Kidney (tissue), 14 donors: ENCODE measurements around the gene DTD1. TPM values are rescaled to one million over a fixed set of nuclear protein-coding genes. Genes with fewer than 3 reads are reported as not detected.
A peak's percentile ranks its signal among the peaks of the same experiment; 100 is the strongest.

Source experiments
- DNase-seq, 5 donors: peaks; one replicate each; pipeline ENCODE4 v3.0.0-alpha.2; 2013 to 2020
- FAIRE-seq: peaks from 2 replicates; lab custom pipeline; 2012; peaks lifted over from hg19 to GRCh38; lab: Jason Lieb, UNC
- H3K27ac ChIP-seq, 2 donors: one replicate each; pipeline ENCODE4 v1.7.0; 2013; ENCODE audit warnings: low read depth in 2 of 2, low read length in 2 of 2, inconsistent platforms in 1 of 2
- H3K27me3 ChIP-seq: one replicate; pipeline ENCODE4 v1.7.1; 2013; ENCODE audit warnings: low read length, inconsistent platforms; ENCODE audit not compliant: control insufficient read depth, insufficient read depth
- H3K36me3 ChIP-seq, 3 donors: one replicate each; pipeline versions ENCODE4 v1.7.0 to v1.7.1; 2013; ENCODE audit warnings: low read length in 3 of 3, control low read depth in 1 of 3, inconsistent platforms in 1 of 3; ENCODE audit not compliant: insufficient read depth in 3 of 3, control insufficient read depth in 2 of 3
- H3K4me1 ChIP-seq, 3 donors: one replicate each; pipeline versions ENCODE4 v1.7.0 to v1.7.1; 2013; ENCODE audit warnings: low read length in 3 of 3, inconsistent platforms in 1 of 3, low read depth in 1 of 3; ENCODE audit not compliant: control insufficient read depth in 2 of 3, insufficient read depth in 2 of 3
- H3K4me3 ChIP-seq, 3 donors: one replicate each; pipeline versions ENCODE4 v1.7.0 to v1.8.1; 2013; ENCODE audit warnings: low read length in 3 of 3, control low read depth in 1 of 3, inconsistent platforms in 1 of 3
- H3K9ac ChIP-seq, 3 donors: one replicate each; pipeline versions ENCODE4 v1.7.0 to v1.7.1; 2013; ENCODE audit warnings: low read length in 3 of 3, control low read depth in 1 of 3, inconsistent platforms in 1 of 3
- H3K9me3 ChIP-seq, 3 donors: one replicate each; pipeline versions ENCODE4 v1.7.0 to v1.7.1; 2013; ENCODE audit warnings: low read length in 3 of 3, control low read depth in 1 of 3, inconsistent platforms in 1 of 3; ENCODE audit not compliant: control insufficient read depth in 2 of 3, insufficient read depth in 1 of 3
- intact Hi-C: fragments of 100-400 bp; cut with DNase I; formaldehyde crosslinking; loops from one replicate; pipeline ENCODE4 v1.11.1; 2022
- polyA plus RNA-seq: library from polyadenylated mRNA; stranded (reverse); fragments of 350-450 nt; fragmentation: Illumina TruSeq; extraction: RNeasy Lipid Tissue Mini Kit (QIAGEN cat#74804); gene quantifications from one replicate; pipeline ENCODE4 v1.2.3, GENCODE V29; 2014; ENCODE audit warnings: low read depth, low replicate concordance; ENCODE audit not compliant: insufficient read depth
- total RNA-seq: library from RNA; stranded (reverse); fragmentation: NEBNext Ultra II Directional; extraction: Animal tissue kit (Norgen Biotek cat#: 25700); gene quantifications from one replicate; pipeline ENCODE4 v1.2.1, GENCODE V29; 2021
- TF ChIP-seq, protein P1 (sequence below): IDR thresholded peaks from 3 replicates; pipeline ENCODE4 v1.5.1; 2012; ENCODE audit warnings: mild to moderate bottlenecking, moderate library complexity, borderline replicate concordance; ENCODE audit not compliant: insufficient read depth; ENCODE audit errors: extremely low read depth
- donor health status: control.
- donor health status: control.
- donor health status: control.
- donor health status: control.
- donor health status: control.
- donor health status: DM: yes; HTN: yes; CAD: no.
- donor health status: Normal renal cell carcinoma (clear cell type).

Gene DTD1
- total and polyA plus RNA-seq, 2 donors from 2014 or later = 45.3 to 47.4 TPM

DNA sequence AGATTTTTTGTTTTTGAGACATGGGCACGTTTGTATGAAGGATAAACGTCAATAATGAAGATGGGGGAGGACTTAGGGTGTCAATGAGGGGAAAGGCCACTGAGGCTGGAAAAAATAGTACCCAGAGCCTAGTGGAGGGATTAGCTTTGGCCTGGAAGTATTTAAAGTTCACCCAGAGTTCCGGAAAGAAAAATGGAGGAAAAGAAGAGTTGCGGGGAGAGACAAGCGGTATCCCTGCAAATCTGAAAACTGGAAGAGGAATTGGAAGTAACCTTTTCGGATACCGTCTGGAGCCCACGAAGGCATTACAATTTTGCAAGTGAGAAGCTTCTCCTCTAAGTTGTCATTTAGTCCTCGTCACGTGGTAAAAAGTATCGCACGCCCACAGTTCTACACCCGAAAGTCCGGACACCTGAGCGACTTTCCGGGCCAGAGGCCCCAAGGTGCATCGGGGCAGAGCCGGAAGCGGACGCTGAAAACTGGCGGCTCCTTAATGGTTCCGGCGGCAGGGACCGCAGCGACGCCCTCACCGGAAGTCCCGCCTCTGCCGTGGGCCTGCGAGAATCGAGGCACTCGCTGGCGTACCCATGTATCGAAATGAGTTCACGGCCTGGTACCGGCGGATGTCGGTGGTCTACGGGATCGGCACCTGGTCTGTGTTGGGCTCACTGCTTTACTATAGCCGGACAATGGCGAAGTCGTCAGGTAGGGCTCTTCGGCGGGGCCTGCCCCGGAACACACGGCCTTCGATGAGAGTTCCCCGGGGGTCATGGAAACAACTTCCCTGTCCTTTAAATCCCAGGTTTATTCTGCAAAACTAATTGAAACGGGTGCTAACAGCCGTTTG is 20.7 kb upstream of the DTD1 start, which contains the start of gene SMIM26:
SMIM26 (plus strand) TSS at position 541 of the 847 bp plus-strand sequence; CDS start at position 588, 47 bp downstream.
- TF ChIP-seq, protein P1, sequence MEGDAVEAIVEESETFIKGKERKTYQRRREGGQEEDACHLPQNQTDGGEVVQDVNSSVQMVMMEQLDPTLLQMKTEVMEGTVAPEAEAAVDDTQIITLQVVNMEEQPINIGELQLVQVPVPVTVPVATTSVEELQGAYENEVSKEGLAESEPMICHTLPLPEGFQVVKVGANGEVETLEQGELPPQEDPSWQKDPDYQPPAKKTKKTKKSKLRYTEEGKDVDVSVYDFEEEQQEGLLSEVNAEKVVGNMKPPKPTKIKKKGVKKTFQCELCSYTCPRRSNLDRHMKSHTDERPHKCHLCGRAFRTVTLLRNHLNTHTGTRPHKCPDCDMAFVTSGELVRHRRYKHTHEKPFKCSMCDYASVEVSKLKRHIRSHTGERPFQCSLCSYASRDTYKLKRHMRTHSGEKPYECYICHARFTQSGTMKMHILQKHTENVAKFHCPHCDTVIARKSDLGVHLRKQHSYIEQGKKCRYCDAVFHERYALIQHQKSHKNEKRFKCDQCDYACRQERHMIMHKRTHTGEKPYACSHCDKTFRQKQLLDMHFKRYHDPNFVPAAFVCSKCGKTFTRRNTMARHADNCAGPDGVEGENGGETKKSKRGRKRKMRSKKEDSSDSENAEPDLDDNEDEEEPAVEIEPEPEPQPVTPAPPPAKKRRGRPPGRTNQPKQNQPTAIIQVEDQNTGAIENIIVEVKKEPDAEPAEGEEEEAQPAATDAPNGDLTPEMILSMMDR = no peak
- intact Hi-C loops = no loop called here
- Histone ChIP-seq H3K9me3 (no peaks in the 10 kb centered on the region), H3K4me1 (no peaks in the 10 kb centered on the region), H3K27me3 (no peaks in the 10 kb centered on the region), H3K4me3 (peak within 1 kb of the TSS; percentile 90 to 99 (median 98)), H3K9ac (peak within 1 kb of the TSS; percentile 86 to 96 (median 95)), H3K27ac (peak within 1 kb of the TSS; percentile 73 to 76), H3K36me3 (peaks cover 0 to 8% (median 4%) of the 10 kb centered on the region in 3 donors)
- no peak for FAIRE-seq
- DNase-seq = peak; percentile 94 to 98 (median 97)

DNA sequence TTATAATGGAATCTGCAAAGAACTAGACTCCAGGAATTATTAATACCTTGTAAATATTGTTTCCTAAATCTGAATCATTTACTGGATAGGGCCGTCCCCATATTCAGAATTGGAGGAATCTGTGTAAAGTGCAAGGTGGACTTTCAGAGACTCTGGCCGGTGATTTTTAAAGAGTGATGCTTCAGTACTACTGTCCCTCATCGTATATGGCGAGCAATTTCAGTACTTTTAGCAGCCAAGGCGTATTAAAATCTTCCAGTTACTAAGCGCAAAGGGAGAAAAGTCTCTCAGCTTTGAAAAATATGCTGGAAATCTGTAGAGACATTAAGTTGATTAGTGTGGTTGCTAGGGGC is 20.1 kb upstream of the DTD1 start:
- H3K27me3 ChIP-seq = no peaks in the 10 kb centered on the region

DNA sequence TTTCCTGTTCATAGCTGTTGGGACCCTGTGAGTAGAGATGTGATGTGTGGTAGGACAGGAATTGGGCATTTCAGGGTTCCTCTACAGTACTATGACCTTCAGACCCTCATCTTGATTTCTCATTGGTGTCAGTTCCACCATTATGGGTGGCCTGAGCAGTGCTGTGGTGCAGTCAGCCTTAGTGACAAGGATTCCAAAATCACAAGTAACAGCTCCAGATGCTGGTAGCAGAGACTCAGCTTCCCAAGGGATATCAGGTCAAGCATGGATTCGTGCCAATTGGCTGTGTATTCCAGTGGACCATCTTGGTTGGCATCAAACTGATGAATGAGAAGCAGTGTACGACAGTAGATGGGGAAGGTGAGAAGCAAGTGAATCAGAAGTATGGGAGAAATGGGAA is 16.8 kb upstream of the DTD1 start:
- DNase-seq (no peak), FAIRE-seq (no peak)
- H3K4me3 ChIP-seq = no peak overlapping the region
- no peak overlapping the region for H3K27ac ChIP-seq
- H3K27me3 ChIP-seq = no peaks in the 10 kb centered on the region
- H3K4me1 ChIP-seq = no peaks in the 10 kb centered on the region
- H3K9me3 ChIP-seq = no peaks in the 10 kb centered on the region
- peaks cover 0 to 5% (median 4%) of the 10 kb centered on the region in 3 donors for H3K36me3 ChIP-seq
- intact Hi-C loops = no loop called here
- no peak overlapping the region for H3K9ac ChIP-seq
- TF ChIP-seq, protein P1 = no peak

More for the DNA sequence above, 20.1 kb upstream of the DTD1 start:
- H3K4me1 ChIP-seq = no peaks in the 10 kb centered on the region
- FAIRE-seq (no peak), DNase-seq (no peak)
- intact Hi-C loops = no loop called here
- H3K4me3 ChIP-seq = peak overlapping the region; percentile 90 to 99 (median 98)
- TF ChIP-seq, protein P1 = no peak
- H3K9me3 ChIP-seq = no peaks in the 10 kb centered on the region
- H3K27ac ChIP-seq = peak overlapping the region; percentile 73 to 76
- peaks cover 0 to 5% (median 4%) of the 10 kb centered on the region in 3 donors for H3K36me3 ChIP-seq
- H3K9ac ChIP-seq = peak overlapping the region; percentile 86 to 96 (median 95)
